ENCODE results near the gene IPO9. TPM values are rescaled to one million over a fixed set of nuclear protein-coding genes. Genes with fewer than 3 reads are reported as not detected.

The IPO9 gene
- total RNA-seq, 1 experiment from 2014 or later = 80.6 TPM

DNA sequence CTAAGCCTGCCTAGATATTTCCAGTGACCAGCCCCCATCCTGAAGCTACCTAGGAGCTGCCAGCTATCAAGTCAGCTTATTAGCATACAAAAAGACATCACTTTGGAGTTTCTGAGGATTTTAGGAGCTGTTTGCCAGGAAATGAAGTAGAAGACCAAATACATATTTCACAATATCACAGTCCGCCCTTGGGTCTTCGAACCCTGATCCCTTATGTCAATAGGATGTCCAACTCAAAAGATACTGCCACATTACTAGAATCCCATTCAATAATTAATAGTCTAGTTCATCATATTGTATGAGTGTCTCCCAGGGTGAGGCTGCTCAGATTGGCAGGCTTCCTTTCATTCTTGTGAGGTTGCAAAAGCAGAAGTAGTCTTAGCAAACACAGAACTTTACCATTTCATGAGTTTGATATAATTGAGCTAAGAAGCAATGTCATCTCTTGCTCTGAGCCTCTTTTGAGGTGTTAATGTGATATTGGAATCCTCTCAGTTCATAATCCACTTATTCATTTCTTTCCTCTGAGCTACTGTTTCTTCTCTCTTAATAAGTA lies 13.6 kb downstream of the IPO9 start:
- H3K36me3 ChIP-seq (ENCODE audit: control insufficient read depth in 1 of 2, insufficient read depth in 2 of 2, low read length in 2 of 2) = peaks cover 2 to 3% of the 10 kb centered on the region in 2 experiments; a peak in 2 of 4 replicates

DNA sequence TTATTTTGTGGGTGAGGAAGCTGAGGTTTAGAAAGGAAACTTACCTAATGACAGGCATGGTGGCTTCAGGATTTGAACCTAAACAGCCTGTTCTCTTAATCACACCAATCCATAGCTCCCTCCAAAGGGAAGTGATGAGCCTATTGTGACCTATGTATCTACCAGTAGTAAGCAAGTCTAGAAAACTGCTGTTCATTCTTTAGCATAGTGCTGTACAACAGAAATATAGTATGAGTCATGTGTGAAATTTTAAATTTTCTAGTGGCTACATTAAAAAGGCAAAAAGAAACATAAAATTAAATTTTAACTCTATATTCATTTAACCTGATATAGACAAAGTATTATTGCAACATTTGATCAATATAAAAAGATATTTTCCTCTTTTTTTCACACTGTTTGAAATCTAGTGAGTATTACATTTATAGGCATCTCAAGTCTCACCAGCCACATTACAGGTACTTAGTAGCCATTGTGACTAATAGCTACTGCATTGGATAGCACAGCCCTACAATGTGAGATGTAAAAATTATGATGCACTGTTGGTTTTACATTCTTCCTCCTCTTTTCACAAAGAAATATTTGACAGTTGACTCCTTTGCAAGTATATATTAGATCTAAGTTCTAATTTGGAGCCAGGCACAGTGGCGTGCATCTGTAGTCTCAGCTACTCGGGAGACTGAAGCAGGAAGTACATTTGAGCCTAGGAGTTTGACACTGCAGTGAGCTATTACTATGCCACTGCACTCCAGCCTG lies 16.6 kb downstream of the IPO9 start:
- BruUV-seq (replicated peaks) = no TSS peak
- Histone ChIP-seq H3K27ac (ENCODE audit: low read depth, low read length) (no peak overlapping the region), H3K9me2 (ENCODE audit: insufficient read depth) (no peaks in the 10 kb centered on the region), H3K36me3 (ENCODE audit: control insufficient read depth in 1 of 2, insufficient read depth in 2 of 2, low read length in 2 of 2) (peaks cover 5 to 28% of the 10 kb centered on the region in 2 experiments), H3K4me3 (replicated peaks in 1 of 2; ENCODE audit: low read depth in 1 of 2, low read length in 2 of 2) (no peak overlapping the region), H3K4me1 (ENCODE audit: control insufficient read depth in 1 of 2, insufficient read depth in 2 of 2, low read length in 2 of 2) (peaks cover 0 to 12% of the 10 kb centered on the region in 2 experiments; a peak in 2 of 4 replicates), H3K27me3 (ENCODE audit: insufficient read depth, low read length) (no peaks in the 10 kb centered on the region), H3K79me2 (ENCODE audit: insufficient read depth, low read length) (peaks cover 97% of the 10 kb centered on the region), H4K20me1 (ENCODE audit: insufficient read depth) (peaks cover 20% of the 10 kb centered on the region), H3K9me3 (ENCODE audit: control insufficient read depth in 1 of 2, insufficient read depth in 1 of 2, low read depth in 1 of 2, low read length in 2 of 2) (no peaks in the 10 kb centered on the region), H3K4me2 (ENCODE audit: low read length) (no peak overlapping the region), H2AFZ (ENCODE audit: low read depth, low read length, poor library complexity, severe bottlenecking) (no peak overlapping the region), H3K9ac (ENCODE audit: low read length) (no peak overlapping the region)
- ATAC-seq (no peak), DNase-seq (ENCODE audit: low read depth, low spot score) (no peak)
- ChIA-PET CTCF (interaction anchor here (1.0 to 1.4 kb wide), 2 partner anchors 16 to 333 kb away, joined by 3 to 8 read pairs; partner anchors contain the start of gene IPO9), POLR2A (no interaction called here), RAD21 (ENCODE audit: low non-redundant PET in 1 of 2, low total read pairs in 2 of 2, uncharacterized antibody in 2 of 2, unreplicated experiment in 2 of 2) (no interaction called here)
- intact Hi-C loops (cut with micrococcal nuclease) = no loop called here
- TF ChIP-seq, protein P1, sequence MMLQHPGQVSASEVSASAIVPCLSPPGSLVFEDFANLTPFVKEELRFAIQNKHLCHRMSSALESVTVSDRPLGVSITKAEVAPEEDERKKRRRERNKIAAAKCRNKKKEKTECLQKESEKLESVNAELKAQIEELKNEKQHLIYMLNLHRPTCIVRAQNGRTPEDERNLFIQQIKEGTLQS (IDR thresholded peaks at IDR 0.05) = no peak
- no peak for TF ChIP-seq EGR1 (IDR thresholded peaks at IDR 0.05; ENCODE audit: low read depth)
- no peak for TF ChIP-seq JUND (IDR thresholded peaks at IDR 0.05)
- TF ChIP-seq, protein P2, sequence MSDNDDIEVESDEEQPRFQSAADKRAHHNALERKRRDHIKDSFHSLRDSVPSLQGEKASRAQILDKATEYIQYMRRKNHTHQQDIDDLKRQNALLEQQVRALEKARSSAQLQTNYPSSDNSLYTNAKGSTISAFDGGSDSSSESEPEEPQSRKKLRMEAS (IDR thresholded peaks at IDR 0.05) = no peak

More for the DNA sequence above, 13.6 kb downstream of the IPO9 start:
- Histone ChIP-seq H2AFZ (ENCODE audit: low read depth, low read length, poor library complexity, severe bottlenecking) (no peak overlapping the region), H3K27me3 (ENCODE audit: insufficient read depth, low read length) (no peaks in the 10 kb centered on the region), H4K20me1 (ENCODE audit: insufficient read depth) (peaks cover 9% of the 10 kb centered on the region), H3K9ac (ENCODE audit: low read length) (no peak overlapping the region), H3K4me3 (replicated peaks in 1 of 2; ENCODE audit: low read depth in 1 of 2, low read length in 2 of 2) (no peak overlapping the region), H3K79me2 (ENCODE audit: insufficient read depth, low read length) (peaks cover 99% of the 10 kb centered on the region), H3K27ac (ENCODE audit: low read depth, low read length) (no peak overlapping the region), H3K4me2 (ENCODE audit: low read length) (no peak overlapping the region), H3K9me3 (ENCODE audit: control insufficient read depth in 1 of 2, insufficient read depth in 1 of 2, low read depth in 1 of 2, low read length in 2 of 2) (no peaks in the 10 kb centered on the region), H3K9me2 (ENCODE audit: insufficient read depth) (no peaks in the 10 kb centered on the region), H3K4me1 (ENCODE audit: control insufficient read depth in 1 of 2, insufficient read depth in 2 of 2, low read length in 2 of 2) (no peaks in the 10 kb centered on the region; a peak in 1 of 4 replicates)
- TF ChIP-seq EZH2 (IDR thresholded peaks at IDR 0.05) = no peak
- ChIA-PET CTCF (interaction anchor here (1.7 kb wide), 1 partner anchor 13 kb away, joined by 5 read pairs; the partner anchor contains the start of gene IPO9), POLR2A (interaction anchor here (1.2 kb wide), 1 partner anchor 13 kb away, joined by 3 read pairs; the partner anchor contains the start of gene IPO9), RAD21 (ENCODE audit: low non-redundant PET in 1 of 2, low total read pairs in 2 of 2, uncharacterized antibody in 2 of 2, unreplicated experiment in 2 of 2) (no interaction called here)
- ATAC-seq (no peak), DNase-seq (ENCODE audit: low read depth, low spot score) (no peak)
- intact Hi-C loops (cut with micrococcal nuclease) = no loop called here
- no TSS peak for BruUV-seq (replicated peaks)
